NCI-H1436 treated with DMSO at 0.1 percent for 48 hours (cell line): ENCODE results near the gene LIPG.

Source experiments
- DNase-seq: peaks from one replicate; lab custom pipeline; 2025; lab: John Stamatoyannopoulos, UW

The LIPG gene

GRCh38 chr18:49638891-49639557 lies 77.2 kb downstream of the LIPG start:
- DNase-seq: no peak

- DNase-seq: no peak
These were observed 78.0 kb downstream of the LIPG start for GRCh38 chr18:49639643-49640391.

GRCh38 chr18:49640741-49641140 lies 78.9 kb downstream of the LIPG start:
- DNase-seq: no peak

GRCh38 chr18:49645196-49645595 lies 83.3 kb downstream of the LIPG start:
- DNase-seq: no peak

GRCh38 chr18:49645841-49646351 lies 84.0 kb downstream of the LIPG start:
- DNase-seq: no peak

- DNase-seq: no peak
These were observed 85.0 kb downstream of the LIPG start for GRCh38 chr18:49646873-49647272.

- no peak for DNase-seq
These were observed 85.8 kb downstream of the LIPG start for GRCh38 chr18:49647496-49648168.

- no peak for DNase-seq
These were observed 86.5 kb downstream of the LIPG start for GRCh38 chr18:49648326-49648725.
